GM12878 (cell line): ENCODE measurements around the gene FGF1. TPM values are rescaled to one million over a fixed set of nuclear protein-coding genes. Genes with fewer than 3 reads are reported as not detected.

Experiments used
- ATAC-seq: fragments of 200-7000 bp; cut with Tn5 transposase; 3 replicates; pipeline ENCODE4 v1.9.1; 2020; ENCODE audit warnings: mild to moderate bottlenecking, moderate library complexity
- BruUV-seq: library from RNA; stranded (reverse); fragments of 400-500 nt; replicated peaks from 2 replicates; lab custom pipeline; 2021; lab: Mats Ljungman, UMichigan
- CTCF ChIA-PET: fragments of 300-600 bp; sonication (Branson Sonifier 250); formaldehyde crosslinking; extraction: SDS; loops from one replicate; lab custom pipeline; 2021; ENCODE audit warnings: inconsistent platforms; lab: Yijun Ruan, JAX
- POLR2A ChIA-PET: fragments of 350-600 bp; formaldehyde crosslinking; extraction: SDS; loops from one replicate; lab custom pipeline; 2021; ENCODE audit warnings: inconsistent platforms; lab: Charles Lee
- RAD21 ChIA-PET: fragments of 300-600 bp; sonication (Branson Sonifier 250); formaldehyde crosslinking; loops from one replicate; lab custom pipeline; 2023; ENCODE audit warnings: antibody characterized with exemption; ENCODE audit not compliant: unreplicated experiment; lab: Charles Lee
- SMC1A ChIA-PET: fragments of 300-600 bp; sonication (Branson Sonifier 250); formaldehyde crosslinking; loops from one replicate; lab custom pipeline; 2023; ENCODE audit not compliant: unreplicated experiment, uncharacterized antibody; lab: Charles Lee
- DNase-seq: peaks from one replicate; pipeline ENCODE4 v3.0.0-alpha.2; 2011; ENCODE audit warnings: low read depth, low spot score
- FAIRE-seq: peaks from 3 replicates; lab custom pipeline; 2011; peaks lifted over from hg19 to GRCh38; lab: Jason Lieb, UNC
- H2AFZ ChIP-seq: 2 replicates; pipeline ENCODE4 v1.6.0; 2011; ENCODE audit warnings: low read depth, low read length, control low read depth; ENCODE audit not compliant: control insufficient read depth
- H3K27ac ChIP-seq: 2 replicates; pipeline ENCODE4 v1.5.1; 2011; ENCODE audit warnings: control low read depth; ENCODE audit not compliant: control insufficient read depth, insufficient read depth
- H3K27me3 ChIP-seq, 2 experiments: replicated peaks in 1 of 2; 2 replicates each; pipeline versions ENCODE4 v1.6.0 to v1.6.1; 2011; ENCODE audit warnings: low read length in 1 of 2; ENCODE audit not compliant: control insufficient read depth in 2 of 2, insufficient read depth in 2 of 2
- H3K36me3 ChIP-seq, 2 experiments: 2 replicates each; pipeline ENCODE4 v1.5.1; 2011; ENCODE audit warnings: low read length in 1 of 2; ENCODE audit not compliant: control insufficient read depth in 2 of 2, insufficient read depth in 2 of 2
- H3K4me1 ChIP-seq: 2 replicates; pipeline ENCODE4 v1.6.1; 2011; ENCODE audit warnings: mild to moderate bottlenecking, low read length, moderate library complexity, mixed read lengths; ENCODE audit not compliant: control insufficient read depth, insufficient read depth
- H3K4me2 ChIP-seq: 2 replicates; pipeline ENCODE4 v1.6.0; 2011; ENCODE audit warnings: control low read depth; ENCODE audit not compliant: control insufficient read depth, insufficient read depth
- H3K4me3 ChIP-seq: fragments of 200-600 bp; sonication (generic); 2 replicates; pipeline ENCODE4 v1.5.1; 2016
- H3K79me2 ChIP-seq: 2 replicates; pipeline ENCODE4 v1.6.0; 2011; ENCODE audit warnings: low read length; ENCODE audit not compliant: control insufficient read depth, insufficient read depth
- H3K9ac ChIP-seq: 2 replicates; pipeline ENCODE4 v1.8.0; 2011; ENCODE audit warnings: low read length, control low read depth, mixed read lengths; ENCODE audit not compliant: control insufficient read depth, insufficient read depth
- H3K9me3 ChIP-seq: replicated peaks from 3 replicates; pipeline ENCODE4 v1.5.1; 2011; ENCODE audit warnings: mild to moderate bottlenecking, low read length; ENCODE audit not compliant: control insufficient read depth, insufficient read depth
- H4K20me1 ChIP-seq: 2 replicates; pipeline ENCODE4 v1.6.0; 2011; ENCODE audit not compliant: control insufficient read depth, insufficient read depth
- CREB1 ChIP-seq: IDR thresholded peaks from 2 replicates; pipeline ENCODE4 v1.6.1; 2012; ENCODE audit warnings: low read depth, mild to moderate bottlenecking, inconsistent platforms
- CREM ChIP-seq: IDR thresholded peaks from 2 replicates; pipeline ENCODE4 v1.6.1; 2014; ENCODE audit warnings: antibody characterized with exemption, low read depth
- GATAD2B ChIP-seq: fragments of 450-650 bp; conservative IDR thresholded peaks from 2 replicates; pipeline ENCODE4 v1.6.1; 2017; ENCODE audit warnings: low read depth, mild to moderate bottlenecking, moderate library complexity
- IKZF1 ChIP-seq: fragments of 450-650 bp; conservative IDR thresholded peaks from 2 replicates; pipeline ENCODE4 v1.6.1; 2017; ENCODE audit warnings: antibody characterized with exemption, mild to moderate bottlenecking
- IKZF2 ChIP-seq, 2 experiments: fragments of 450-650 bp; IDR thresholded peaks; 2 replicates each; pipeline ENCODE4 v1.6.1; 2017; ENCODE audit warnings: mild to moderate bottlenecking in 2 of 2, moderate library complexity in 2 of 2
- MEF2B ChIP-seq: fragments of 450-650 bp; IDR thresholded peaks from 2 replicates; pipeline ENCODE4 v1.6.1; 2018; ENCODE audit warnings: mild to moderate bottlenecking, moderate library complexity; ENCODE audit not compliant: partially characterized antibody, poor library complexity, severe bottlenecking
- MTA2 ChIP-seq: fragments of 450-650 bp; IDR thresholded peaks from 2 replicates; pipeline ENCODE4 v1.6.1; 2016; ENCODE audit warnings: low read depth, mild to moderate bottlenecking, moderate library complexity
- NBN ChIP-seq: fragments of 450-650 bp; IDR thresholded peaks from 2 replicates; pipeline ENCODE4 v1.6.1; 2016
- POLR2A ChIP-seq: IDR thresholded peaks from 2 replicates; pipeline ENCODE4 v1.6.1; 2011; ENCODE audit warnings: low read depth, mild to moderate bottlenecking, low read length
- RELA ChIP-seq: fragments of 450-650 bp; IDR thresholded peaks from 2 replicates; pipeline ENCODE4 v1.8.0; 2014; ENCODE audit warnings: borderline replicate concordance; ENCODE audit not compliant: partially characterized antibody
- SMARCA5 ChIP-seq: fragments of 450-650 bp; IDR thresholded peaks from 2 replicates; pipeline ENCODE4 v1.6.1; 2017; ENCODE audit warnings: mild to moderate bottlenecking
- SP1 ChIP-seq: IDR thresholded peaks from one replicate; pipeline ENCODE4 v1.6.1; 2011; ENCODE audit warnings: low read depth, low read length
- STAT1 ChIP-seq: fragments of 450-650 bp; conservative IDR thresholded peaks from 2 replicates; pipeline ENCODE4 v1.6.1; 2014; ENCODE audit warnings: antibody characterized with exemption, mild to moderate bottlenecking
- YY1 ChIP-seq: IDR thresholded peaks from 2 replicates; pipeline ENCODE4 v1.6.1; 2011; ENCODE audit warnings: low read depth, mild to moderate bottlenecking, low read length
- ZNF24 ChIP-seq: fragments of 450-650 bp; IDR thresholded peaks from 2 replicates; pipeline ENCODE4 v1.6.1; 2017; ENCODE audit warnings: antibody characterized with exemption, mild to moderate bottlenecking
- WGBS: methylation state at CpG from one replicate; pipeline ENCODE4 v1.1.6; 2016; ENCODE audit warnings: low lambda C conversion rate; ENCODE audit not compliant: insufficient replicate concordance, insufficient coverage; ENCODE audit errors: missing lambda C conversion rate; 5-methylcytosine and 5-hydroxymethylcytosine counted together
- in situ Hi-C: fragments of 300-500 bp; cut with MboI; formaldehyde crosslinking; loops from 9 replicates; pipeline ENCODE4 v1.14.3; 2018; ENCODE audit warnings: mixed read lengths
- intact Hi-C: fragments of 100-400 bp; cut with micrococcal nuclease; formaldehyde crosslinking; loops from one replicate; pipeline ENCODE4 v1.14.2; 2022; ENCODE audit not compliant: unreplicated experiment
- polyA plus RNA-seq, 11 experiments: library from polyadenylated mRNA; depleted of rRNA in 4 of 11; unstranded in 6 of 11; stranded (reverse) in 5 of 11; fragments of >200 nt; fragmentation: Nextera tagmentation in 4 of 11; fragmentation: Illumina TruSeq in 1 of 11; extraction: Ambion mirVana in 4 of 11; extraction: Trizol in 1 of 11; gene quantifications; 1 replicate in 1 of 11; 2 replicates in 10 of 11; pipeline versions ENCODE4 v1.2.1 to v1.2.3, GENCODE V29; 2011 to 2016; ENCODE audit warnings: inconsistent platforms in 2 of 11, missing spikeins in 2 of 11, low read depth in 1 of 11
- total RNA-seq, 4 experiments: library from RNA; depleted of rRNA in 3 of 4; stranded (reverse); fragments of >200 nt in 3 of 4; fragmentation: Illumina TruSeq in 1 of 4; extraction: Trizol in 1 of 4; gene quantifications; 2 replicates each; pipeline versions ENCODE4 v1.2.1 to v1.2.3, GENCODE V29; 2013 to 2021
- TF ChIP-seq, protein P1 (sequence below): fragments of 450-650 bp; formaldehyde crosslinking; IDR thresholded peaks from 2 replicates; pipeline ENCODE4 v1.4.0; 2022; ENCODE audit warnings: mild to moderate bottlenecking, moderate library complexity
- TF ChIP-seq, protein P2 (sequence below): fragments of 450-650 bp; IDR thresholded peaks from 2 replicates; pipeline ENCODE4 v1.6.1; 2018; ENCODE audit warnings: borderline replicate concordance, mild to moderate bottlenecking; ENCODE audit not compliant: partially characterized antibody
- TF ChIP-seq, protein P3 (sequence below): fragments of 450-650 bp; IDR thresholded peaks from 2 replicates; pipeline ENCODE4 v1.6.1; 2016; ENCODE audit warnings: mild to moderate bottlenecking

FGF1 gene
- total and polyA plus RNA-seq, 10 of the 15 experiments (the other 5 are each of a cell fraction or from before 2014, with no cell fraction given) = not detected

DNA sequence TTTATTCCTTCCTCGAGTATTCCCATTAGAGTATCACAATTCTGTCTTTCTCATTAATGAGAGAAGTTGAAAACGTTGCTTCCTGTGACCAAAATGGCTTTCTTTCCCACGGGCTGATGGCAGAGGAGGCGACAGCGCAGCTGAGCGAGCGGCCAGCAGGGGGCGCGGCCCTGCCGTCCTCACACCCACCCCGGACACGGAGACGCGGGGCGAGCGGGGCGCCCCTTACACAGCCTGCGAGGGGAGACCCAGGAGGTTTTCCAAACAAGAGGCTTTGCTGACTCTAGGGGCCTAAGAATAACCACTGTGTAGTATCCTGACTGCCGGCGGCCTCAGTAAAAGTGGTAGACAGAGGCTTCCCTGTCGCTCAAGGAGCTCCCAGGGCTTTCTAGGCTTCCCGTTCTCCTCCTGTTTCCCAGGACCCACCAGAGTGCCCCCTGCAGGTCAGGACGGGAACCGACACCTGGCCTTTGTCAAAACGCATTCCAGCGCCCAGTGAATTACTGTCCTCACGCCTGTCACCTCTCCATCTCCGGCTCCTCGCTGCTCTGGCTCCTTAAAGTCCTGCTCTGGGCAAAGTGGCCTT lies 27.3 kb upstream of the FGF1 start:
- peak overlapping the region; percentile 98 for H2AFZ ChIP-seq
- H3K27me3 ChIP-seq = no peaks in the 10 kb centered on the region; a peak in 1 of 4 replicates
- no peaks in the 10 kb centered on the region; the same call in 2 of the 3 replicates for H3K9me3 ChIP-seq
- H3K36me3 ChIP-seq = no peaks in the 10 kb centered on the region
- in situ Hi-C loops (no loop called here), intact Hi-C loops (loop anchor here (1.0 to 5.0 kb wide), 4 partner anchors 101 to 561 kb away; no protein-coding TSS in a partner anchor)
- under 1% methylated on average over 29 of the region's 29 CpGs for WGBS
- ChIA-PET POLR2A (interaction anchor here (0.6 kb wide), 1 partner anchor 293 kb away, joined by 7 read pairs; no protein-coding TSS in a partner anchor), SMC1A (interaction anchor here (0.8 to 1.8 kb wide), 9 partner anchors 8 to 178 kb away, joined by 3 to 12 read pairs (median 5); no protein-coding TSS in a partner anchor), RAD21 (interaction anchor here (1.0 to 3.0 kb wide), 8 partner anchors 30 to 175 kb away, joined by 3 to 21 read pairs (median 6); no protein-coding TSS in a partner anchor), CTCF (interaction anchor here (0.6 to 14.0 kb wide), 55 partner anchors 10 to 1484 kb away, joined by 3 to 243 read pairs (median 4); partner anchors contain the start of gene RNF14)
- H3K4me3 ChIP-seq = peak overlapping the region; percentile 53
- peak; percentile 90 for FAIRE-seq
- H3K4me1 ChIP-seq = no peaks in the 10 kb centered on the region
- DNase-seq = peak; percentile 61
- peak; percentile 99 for ATAC-seq
- H3K4me2 ChIP-seq = peak overlapping the region; percentile 83
- no peaks in the 10 kb centered on the region for H4K20me1 ChIP-seq
- H3K27ac ChIP-seq = peak overlapping the region; percentile 50
- BruUV-seq = no TSS peak
- peak overlapping the region; percentile 51; the same call in 1 of the 2 replicates for H3K9ac ChIP-seq
- H3K79me2 ChIP-seq = no peaks in the 10 kb centered on the region
- peak; percentile 13 for TF ChIP-seq RELA
- peak; percentile 75 for TF ChIP-seq NBN
- peak; percentile 15 for TF ChIP-seq SP1
- no peak for TF ChIP-seq POLR2A
- TF ChIP-seq GATAD2B = peak; percentile 94; the same call in 1 of the 2 replicates
- TF ChIP-seq CREM = peak; percentile 48; the same call in 1 of the 2 replicates
- peak; percentile 90 to 91 for TF ChIP-seq IKZF2 (IDR thresholded peaks at IDR 0.05)
- TF ChIP-seq, protein P1, sequence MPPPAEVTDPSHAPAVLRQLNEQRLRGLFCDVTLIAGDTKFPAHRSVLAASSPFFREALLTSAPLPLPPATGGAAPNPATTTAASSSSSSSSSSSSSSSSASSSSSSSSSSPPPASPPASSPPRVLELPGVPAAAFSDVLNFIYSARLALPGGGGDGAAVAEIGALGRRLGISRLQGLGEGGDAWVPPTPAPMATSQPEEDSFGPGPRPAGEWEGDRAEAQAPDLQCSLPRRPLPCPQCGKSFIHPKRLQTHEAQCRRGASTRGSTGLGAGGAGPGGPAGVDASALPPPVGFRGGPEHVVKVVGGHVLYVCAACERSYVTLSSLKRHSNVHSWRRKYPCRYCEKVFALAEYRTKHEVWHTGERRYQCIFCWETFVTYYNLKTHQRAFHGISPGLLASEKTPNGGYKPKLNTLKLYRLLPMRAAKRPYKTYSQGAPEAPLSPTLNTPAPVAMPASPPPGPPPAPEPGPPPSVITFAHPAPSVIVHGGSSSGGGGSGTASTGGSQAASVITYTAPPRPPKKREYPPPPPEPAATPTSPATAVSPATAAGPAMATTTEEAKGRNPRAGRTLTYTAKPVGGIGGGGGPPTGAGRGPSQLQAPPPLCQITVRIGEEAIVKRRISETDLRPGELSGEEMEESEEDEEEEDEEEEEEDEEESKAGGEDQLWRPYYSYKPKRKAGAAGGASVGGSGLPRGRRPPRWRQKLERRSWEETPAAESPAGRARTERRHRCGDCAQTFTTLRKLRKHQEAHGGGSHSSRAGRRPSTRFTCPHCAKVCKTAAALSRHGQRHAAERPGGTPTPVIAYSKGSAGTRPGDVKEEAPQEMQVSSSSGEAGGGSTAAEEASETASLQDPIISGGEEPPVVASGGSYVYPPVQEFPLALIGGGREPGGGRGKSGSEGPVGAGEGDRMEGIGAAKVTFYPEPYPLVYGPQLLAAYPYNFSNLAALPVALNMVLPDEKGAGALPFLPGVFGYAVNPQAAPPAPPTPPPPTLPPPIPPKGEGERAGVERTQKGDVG = no peak
- TF ChIP-seq, protein P2, sequence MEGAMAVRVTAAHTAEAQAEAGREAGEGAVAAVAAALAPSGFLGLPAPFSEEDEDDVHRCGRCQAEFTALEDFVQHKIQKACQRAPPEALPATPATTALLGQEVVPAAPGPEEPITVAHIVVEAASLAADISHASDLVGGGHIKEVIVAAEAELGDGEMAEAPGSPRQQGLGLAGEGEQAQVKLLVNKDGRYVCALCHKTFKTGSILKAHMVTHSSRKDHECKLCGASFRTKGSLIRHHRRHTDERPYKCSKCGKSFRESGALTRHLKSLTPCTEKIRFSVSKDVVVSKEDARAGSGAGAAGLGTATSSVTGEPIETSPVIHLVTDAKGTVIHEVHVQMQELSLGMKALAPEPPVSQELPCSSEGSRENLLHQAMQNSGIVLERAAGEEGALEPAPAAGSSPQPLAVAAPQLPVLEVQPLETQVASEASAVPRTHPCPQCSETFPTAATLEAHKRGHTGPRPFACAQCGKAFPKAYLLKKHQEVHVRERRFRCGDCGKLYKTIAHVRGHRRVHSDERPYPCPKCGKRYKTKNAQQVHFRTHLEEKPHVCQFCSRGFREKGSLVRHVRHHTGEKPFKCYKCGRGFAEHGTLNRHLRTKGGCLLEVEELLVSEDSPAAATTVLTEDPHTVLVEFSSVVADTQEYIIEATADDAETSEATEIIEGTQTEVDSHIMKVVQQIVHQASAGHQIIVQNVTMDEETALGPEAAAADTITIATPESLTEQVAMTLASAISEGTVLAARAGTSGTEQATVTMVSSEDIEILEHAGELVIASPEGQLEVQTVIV = no peak
- TF ChIP-seq CREB1 = 0 out of 2 replicates have a peak, but pooled peaks have one; percentile 35
- TF ChIP-seq SMARCA5 = peak; percentile 94
- peak; percentile 53 for TF ChIP-seq MEF2B
- peak; percentile 39; the same call in 1 of the 2 replicates for TF ChIP-seq ZNF24
- no peak for TF ChIP-seq STAT1
- peak; percentile 58; the same call in 1 of the 2 replicates for TF ChIP-seq MTA2
- TF ChIP-seq, protein P3, sequence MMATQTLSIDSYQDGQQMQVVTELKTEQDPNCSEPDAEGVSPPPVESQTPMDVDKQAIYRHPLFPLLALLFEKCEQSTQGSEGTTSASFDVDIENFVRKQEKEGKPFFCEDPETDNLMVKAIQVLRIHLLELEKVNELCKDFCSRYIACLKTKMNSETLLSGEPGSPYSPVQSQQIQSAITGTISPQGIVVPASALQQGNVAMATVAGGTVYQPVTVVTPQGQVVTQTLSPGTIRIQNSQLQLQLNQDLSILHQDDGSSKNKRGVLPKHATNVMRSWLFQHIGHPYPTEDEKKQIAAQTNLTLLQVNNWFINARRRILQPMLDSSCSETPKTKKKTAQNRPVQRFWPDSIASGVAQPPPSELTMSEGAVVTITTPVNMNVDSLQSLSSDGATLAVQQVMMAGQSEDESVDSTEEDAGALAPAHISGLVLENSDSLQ = peak; percentile 72
- TF ChIP-seq YY1 = peak; percentile 90
- TF ChIP-seq IKZF1 = peak; percentile 96
